Right renal pelvis (tissue), 4 donors: Measurements from ENCODE around the gene MAST4. TPM values are rescaled to one million over a fixed set of nuclear protein-coding genes. Genes with fewer than 3 reads are reported as not detected.
A peak's percentile ranks its signal among the peaks of the same experiment; 100 is the strongest.
"Not testable (repeated sequence)": the region's sequence is repeated elsewhere in the genome, so short reads cannot be mapped to it uniquely, and the experiment has no call there.

Experiments
- DNase-seq, 4 donors: peaks; one replicate each; pipeline ENCODE4 v3.0.0-alpha.2; 2013; ENCODE audit warnings: low read depth in 4 of 4, low spot score in 3 of 4, missing footprints in 1 of 4
- polyA plus RNA-seq, 4 donors: library from polyadenylated mRNA; unstranded; fragments of 120-200 nt; gene quantifications; one replicate each; pipeline ENCODE4 v1.2.1, GENCODE V29; 2013; ENCODE audit not compliant: insufficient read length in 4 of 4

The MAST4 gene
- polyA plus RNA-seq, 4 donors = 14.1 to 18.1 (median 15.0) TPM

GRCh38 chr5:66805514-66806430 is 209.6 kb downstream of the MAST4 start:
- no peak for DNase-seq

DNA sequence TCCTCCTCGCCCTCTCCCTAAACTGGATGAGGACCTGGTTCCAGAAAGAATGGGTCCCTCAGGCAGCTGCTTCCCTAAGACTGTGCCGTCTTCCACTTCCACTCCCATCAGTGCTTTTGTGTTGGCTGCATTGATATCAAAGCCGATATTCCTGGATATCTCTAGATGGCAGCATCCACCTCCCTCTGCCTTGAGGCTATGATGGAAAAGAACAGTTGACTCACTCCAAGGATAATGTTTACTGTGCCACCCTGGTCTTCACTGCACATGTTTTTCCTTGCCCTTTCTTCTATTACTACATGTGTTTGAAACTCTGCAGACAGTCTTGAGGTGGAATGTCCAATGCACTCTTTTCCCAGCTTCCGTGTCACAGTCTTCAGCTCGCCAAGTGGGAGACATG is 211.6 kb downstream of the MAST4 start:
- no peak for DNase-seq

DNA sequence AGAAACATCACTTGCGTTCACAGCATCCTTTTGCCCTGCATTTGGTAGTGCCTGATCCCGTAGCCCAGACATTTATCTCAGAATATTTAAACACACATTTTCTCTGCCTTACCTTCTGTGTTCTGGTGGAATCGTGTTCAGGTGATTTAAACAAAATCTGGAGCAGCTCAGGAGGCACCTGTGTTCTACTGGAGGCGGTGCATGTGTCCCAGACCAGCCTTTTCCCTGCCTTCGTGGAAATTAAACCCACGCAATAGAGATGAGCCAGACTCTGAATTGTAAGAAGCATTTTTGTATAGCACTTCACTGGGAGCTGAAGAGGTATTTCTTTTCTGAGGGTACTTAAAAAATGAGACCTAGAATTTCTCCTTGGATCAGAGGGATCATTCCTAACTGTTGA is 212.5 kb downstream of the MAST4 start:
- DNase-seq = no peak

DNA sequence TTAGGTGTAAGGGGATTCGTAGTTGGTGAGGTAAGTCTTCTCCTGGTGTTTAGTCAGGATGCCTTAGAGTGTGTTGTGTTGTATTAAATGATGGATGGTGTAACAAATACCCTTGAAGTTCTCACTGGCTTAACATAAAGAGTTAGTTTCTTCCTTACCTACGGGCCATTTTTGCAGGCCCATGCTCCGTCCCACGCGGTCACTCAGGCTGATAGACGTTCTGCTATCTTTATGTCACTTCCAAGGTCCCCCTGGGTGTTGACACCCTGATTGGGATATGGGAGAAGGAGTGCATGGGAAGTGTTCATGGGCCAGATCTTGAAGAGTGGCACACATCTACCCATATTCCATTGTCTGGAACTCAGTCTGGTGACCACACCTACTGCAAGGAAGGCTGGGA is 214.0 kb downstream of the MAST4 start:
- no peak for DNase-seq

GRCh38 chr5:66810848-66811261 is 214.7 kb downstream of the MAST4 start:
- no peak for DNase-seq

DNA sequence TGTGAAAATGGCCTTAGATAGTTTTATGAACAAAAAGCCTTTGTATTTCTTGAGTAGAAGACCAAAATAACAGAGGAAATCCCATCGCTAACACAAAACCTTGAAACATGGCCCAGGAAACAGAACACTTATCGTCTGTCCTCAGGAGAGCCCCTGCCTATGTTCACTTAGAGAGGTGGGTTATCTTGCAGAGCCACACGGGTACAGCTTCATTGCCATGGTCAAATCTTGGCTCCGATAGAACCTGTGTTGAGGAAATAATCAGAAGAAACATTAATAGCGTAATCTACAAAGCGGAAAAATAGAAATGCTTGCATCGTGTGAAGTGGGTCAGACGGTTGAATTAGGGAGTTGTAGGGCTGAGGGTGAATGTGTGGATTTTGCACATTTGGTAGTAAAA is 216.1 kb downstream of the MAST4 start:
- no peak for DNase-seq

GRCh38 chr5:66813306-66813705 is 217.1 kb downstream of the MAST4 start:
- no peak for DNase-seq

DNA sequence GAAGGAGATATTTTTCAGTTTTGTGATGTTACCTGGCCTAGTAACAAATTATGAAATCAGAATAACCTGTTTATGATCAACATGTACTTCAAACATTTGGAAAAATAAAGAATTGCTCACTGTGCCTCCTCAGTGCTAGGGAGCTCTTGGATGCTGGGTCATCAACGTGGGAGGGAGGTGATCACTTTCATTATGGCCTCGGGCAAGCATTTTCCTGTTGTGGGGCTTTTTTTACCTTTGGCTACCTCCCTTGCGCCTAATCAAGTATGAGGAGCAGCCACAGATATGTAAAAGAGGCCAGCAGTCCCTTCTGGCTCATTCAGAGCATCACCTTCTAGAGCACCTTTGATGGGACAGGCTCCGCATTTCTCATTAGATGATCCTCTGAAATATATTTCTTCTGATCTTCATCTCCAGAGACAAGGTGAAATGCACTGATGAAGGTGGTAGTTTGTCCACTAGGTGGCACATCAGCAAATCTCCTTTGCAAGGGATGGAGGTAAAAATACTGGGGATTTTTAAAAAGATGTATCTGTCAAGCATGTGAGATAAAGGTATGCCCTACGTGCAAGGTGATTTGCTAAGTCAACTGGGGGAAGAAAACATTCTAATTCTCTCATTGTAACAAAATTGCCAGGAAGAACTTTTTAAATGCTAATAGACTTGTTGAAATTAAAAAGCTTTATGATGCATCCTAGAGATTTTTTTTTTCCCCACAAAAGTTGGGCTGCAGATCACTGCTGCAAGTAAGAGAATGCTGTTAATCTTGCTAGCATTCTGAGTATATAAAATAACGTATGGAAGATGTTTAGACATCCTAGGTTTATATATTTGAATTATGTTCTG is 218.2 kb downstream of the MAST4 start:
- peak in 2 of 4 donors; percentile 13 to 23 for DNase-seq

DNA sequence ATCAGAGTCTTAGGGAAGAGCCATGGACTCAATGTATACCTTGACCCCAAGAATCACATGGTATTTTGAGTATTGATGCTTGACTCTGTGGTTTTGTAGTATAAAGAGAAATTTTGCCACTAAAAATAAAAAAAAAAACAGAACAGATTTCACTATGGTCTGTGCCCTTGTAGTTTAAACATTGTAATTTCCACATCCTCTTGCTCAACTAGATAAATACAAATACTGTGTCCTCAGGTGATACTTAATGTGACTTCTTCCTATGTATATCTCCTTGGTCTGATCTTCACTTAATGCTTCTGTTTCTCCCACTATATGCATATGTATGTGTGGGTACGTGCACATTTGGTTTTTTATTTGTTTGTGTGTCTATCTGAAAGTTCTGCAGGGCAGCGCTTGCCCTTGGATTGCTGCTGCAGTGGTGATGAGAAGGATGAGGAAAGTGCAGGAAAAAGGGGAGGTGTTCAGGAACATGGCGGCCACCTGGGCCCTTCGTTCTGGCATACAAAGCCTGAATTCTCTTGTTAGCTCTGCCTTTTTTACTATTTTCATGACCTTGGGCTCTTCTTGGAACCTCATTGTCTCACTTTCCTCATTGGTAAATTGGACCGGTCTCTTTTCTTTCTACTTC is 222.2 kb downstream of the MAST4 start:
- DNase-seq = no peak

DNA sequence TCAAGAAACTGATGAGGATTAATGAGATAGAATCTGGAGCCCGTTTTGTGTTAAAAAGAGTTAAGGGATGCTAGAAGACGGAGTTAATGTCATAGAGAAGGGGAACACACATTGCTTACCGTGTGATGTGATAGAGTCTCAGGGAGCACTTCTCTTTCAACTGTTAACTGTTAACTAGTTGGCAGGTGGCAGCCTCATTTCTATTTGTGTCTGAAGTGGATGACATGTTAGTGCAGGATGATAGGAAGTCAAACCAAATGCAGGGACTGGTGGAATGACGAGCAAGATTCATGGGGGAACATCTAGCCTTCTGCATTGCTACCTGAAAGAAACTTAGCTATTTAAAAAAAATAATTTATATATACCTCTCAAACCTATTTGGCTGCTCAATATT is 222.7 kb downstream of the MAST4 start:
- DNase-seq = no peak

DNA sequence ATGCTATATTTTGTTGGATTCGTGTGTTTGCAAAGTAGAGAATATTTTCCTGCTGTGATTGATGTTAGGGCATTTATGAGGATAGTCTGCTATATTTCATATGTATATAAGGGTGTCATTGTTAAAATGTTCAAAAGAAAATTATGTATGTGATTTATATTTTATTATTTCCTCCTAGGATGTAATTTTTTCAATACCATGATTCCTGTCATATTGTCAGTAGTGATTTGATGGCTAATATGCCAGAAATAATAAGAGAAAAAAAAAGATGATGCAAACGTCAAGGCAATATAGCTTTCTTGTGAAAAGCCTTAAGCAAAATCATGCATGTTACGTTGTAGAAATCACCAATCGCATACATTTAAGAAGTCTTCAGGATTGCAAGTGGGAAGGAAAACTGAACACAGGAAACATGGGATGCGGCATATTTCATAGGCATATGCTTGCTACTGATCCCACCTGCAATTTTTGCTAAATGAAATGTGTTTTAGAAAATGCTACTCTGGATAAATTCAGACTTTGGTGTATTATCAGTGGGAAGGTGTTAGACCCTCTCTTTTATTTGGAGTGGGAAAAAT is 224.5 kb downstream of the MAST4 start:
- no peak for DNase-seq

DNA sequence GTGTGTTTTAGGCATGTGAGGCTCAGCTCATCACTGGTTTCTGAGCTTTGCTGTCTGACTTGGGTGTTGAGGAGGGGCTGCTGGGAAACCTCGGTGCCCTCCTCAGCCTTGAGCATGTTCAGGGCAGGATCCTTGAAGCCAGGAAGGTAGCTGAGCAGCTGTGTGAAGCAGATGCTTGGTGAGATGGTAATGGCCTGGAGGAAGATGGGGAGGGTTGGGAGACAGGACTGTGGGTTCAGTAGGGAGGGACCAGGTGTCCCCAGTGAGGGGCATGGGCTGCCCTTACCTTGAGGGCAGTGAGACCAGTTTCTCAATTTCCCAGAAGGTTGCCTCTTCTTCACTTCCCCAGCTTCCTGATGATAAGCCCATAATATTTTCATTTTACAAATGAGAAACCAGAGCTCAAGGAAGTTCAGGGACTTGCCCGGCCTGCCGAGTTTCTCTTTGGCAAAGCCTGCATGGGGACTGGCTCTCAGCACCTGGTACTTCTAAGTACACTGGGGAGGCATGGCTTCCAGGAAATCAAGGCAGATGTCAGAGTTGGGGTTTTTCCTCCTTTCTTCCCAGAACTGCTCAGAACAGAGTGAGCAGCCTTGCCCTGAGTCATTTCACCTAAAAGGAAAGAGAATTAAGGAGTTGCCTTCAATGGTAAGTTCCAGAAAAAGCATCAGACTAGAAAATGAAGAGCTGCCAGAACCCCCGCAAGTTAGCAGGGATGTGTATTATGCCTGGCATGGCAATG is 225.7 kb downstream of the MAST4 start:
- DNase-seq = no peak

GRCh38 chr5:66822906-66823305 is 226.7 kb downstream of the MAST4 start:
- not testable (repeated sequence) for DNase-seq

- no peak for DNase-seq
Measured at GRCh38 chr5:66824476-66824875, 228.3 kb downstream of the MAST4 start.

- DNase-seq = no peak
Measured at GRCh38 chr5:66826263-66826662, 230.1 kb downstream of the MAST4 start.

DNA sequence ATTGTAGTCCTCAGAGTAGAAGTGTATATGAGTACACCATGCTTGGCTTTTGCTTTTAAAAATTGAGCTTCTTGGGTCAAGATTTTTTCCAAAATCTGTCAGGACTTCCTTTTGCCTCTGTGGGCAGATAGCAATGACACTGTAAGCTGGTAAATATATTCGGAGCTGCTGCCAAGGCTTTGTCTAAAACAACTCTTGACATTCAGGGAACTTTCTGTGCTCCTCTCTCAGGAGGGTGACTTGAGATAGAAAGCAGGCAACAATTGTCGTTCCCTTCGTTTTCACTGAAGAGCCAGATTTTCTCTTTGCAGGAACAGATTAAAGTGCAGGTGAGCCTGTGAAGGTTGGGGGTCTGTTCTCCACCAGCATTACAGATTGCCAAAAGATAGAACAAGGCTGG is 230.5 kb downstream of the MAST4 start:
- DNase-seq = no peak

GRCh38 chr5:66828046-66828547 is 231.9 kb downstream of the MAST4 start:
- DNase-seq = peak in 2 of 4 donors; percentile 31 to 41

- DNase-seq = peak; percentile 56 to 74 (median 68)
Measured at GRCh38 chr5:66828548-66829357, 232.6 kb downstream of the MAST4 start.

- DNase-seq = no peak
Measured at GRCh38 chr5:66829358-66829674, 233.1 kb downstream of the MAST4 start.
